ENCODE measurements around the gene LSM12. TPM values are rescaled to one million over a fixed set of nuclear protein-coding genes. Genes with fewer than 3 reads are reported as not detected.

LSM12 gene
- total RNA-seq, 1 experiment from 2014 or later = 85.5 TPM

- no peak for DNase-seq
- no peak overlapping the region for H3K27ac Mint-ChIP-seq (ENCODE audit: unreplicated experiment)
- Histone ChIP-seq H3K36me3 (ENCODE audit: control insufficient read depth, insufficient read depth, low read length) (no peaks in the 10 kb centered on the region), H3K27me3 (replicated peaks; ENCODE audit: control insufficient read depth, insufficient read depth, low read length) (no peaks in the 10 kb centered on the region), H3K4me3 (ENCODE audit: low read depth, low read length) (no peak overlapping the region), H3K4me1 (peaks cover 9% of the 10 kb centered on the region; the same call in 1 of the 2 replicates), H3K9me3 (no peaks in the 10 kb centered on the region)
- TF ChIP-seq, protein P1, sequence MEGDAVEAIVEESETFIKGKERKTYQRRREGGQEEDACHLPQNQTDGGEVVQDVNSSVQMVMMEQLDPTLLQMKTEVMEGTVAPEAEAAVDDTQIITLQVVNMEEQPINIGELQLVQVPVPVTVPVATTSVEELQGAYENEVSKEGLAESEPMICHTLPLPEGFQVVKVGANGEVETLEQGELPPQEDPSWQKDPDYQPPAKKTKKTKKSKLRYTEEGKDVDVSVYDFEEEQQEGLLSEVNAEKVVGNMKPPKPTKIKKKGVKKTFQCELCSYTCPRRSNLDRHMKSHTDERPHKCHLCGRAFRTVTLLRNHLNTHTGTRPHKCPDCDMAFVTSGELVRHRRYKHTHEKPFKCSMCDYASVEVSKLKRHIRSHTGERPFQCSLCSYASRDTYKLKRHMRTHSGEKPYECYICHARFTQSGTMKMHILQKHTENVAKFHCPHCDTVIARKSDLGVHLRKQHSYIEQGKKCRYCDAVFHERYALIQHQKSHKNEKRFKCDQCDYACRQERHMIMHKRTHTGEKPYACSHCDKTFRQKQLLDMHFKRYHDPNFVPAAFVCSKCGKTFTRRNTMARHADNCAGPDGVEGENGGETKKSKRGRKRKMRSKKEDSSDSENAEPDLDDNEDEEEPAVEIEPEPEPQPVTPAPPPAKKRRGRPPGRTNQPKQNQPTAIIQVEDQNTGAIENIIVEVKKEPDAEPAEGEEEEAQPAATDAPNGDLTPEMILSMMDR (IDR thresholded peaks at IDR 0.05; ENCODE audit: insufficient read depth in 1 of 2, low read depth in 1 of 2, low read length in 1 of 2, severe bottlenecking in 1 of 2, unreplicated experiment in 1 of 2) = no peak
- no peaks in the 10 kb centered on the region for H3K27me3 Mint-ChIP-seq (ENCODE audit: insufficient read depth, unreplicated experiment)
- no peaks in the 10 kb centered on the region for H3K36me3 Mint-ChIP-seq (ENCODE audit: insufficient read depth, unreplicated experiment)
- POLR2A ChIA-PET = no interaction called here
- no TSS peak for BruUV-seq (replicated peaks)
- H3K9me3 Mint-ChIP-seq (ENCODE audit: unreplicated experiment) = no peaks in the 10 kb centered on the region
- CTCF ChIA-PET = interaction anchor here (1.0 kb wide), 1 partner anchor 19 kb away, joined by 5 read pairs; no protein-coding TSS in a partner anchor
- intact Hi-C loops (cut with micrococcal nuclease; ENCODE audit: unreplicated experiment) = no loop called here
- peaks cover 8% of the 10 kb centered on the region for H3K4me1 Mint-ChIP-seq (ENCODE audit: low read depth, unreplicated experiment)
- H3K4me3 Mint-ChIP-seq (ENCODE audit: unreplicated experiment) = no peak overlapping the region
Observed at GRCh38 chr17:44097110-44097958, 30.9 kb upstream of the LSM12 start.

- TF ChIP-seq, protein P1 (IDR thresholded peaks at IDR 0.05; ENCODE audit: insufficient read depth in 1 of 2, low read depth in 1 of 2, low read length in 1 of 2, severe bottlenecking in 1 of 2, unreplicated experiment in 1 of 2) = peak in 1 of 2 experiments; percentile 14
- no peaks in the 10 kb centered on the region for H3K9me3 Mint-ChIP-seq (ENCODE audit: unreplicated experiment)
- CTCF ChIA-PET = interaction anchor here (0.9 to 1.0 kb wide), 4 partner anchors 13 to 73 kb away, joined by 3 to 5 read pairs (median 4); no protein-coding TSS in a partner anchor
- Histone ChIP-seq H3K4me1 (peaks cover 9% of the 10 kb centered on the region; the same call in 1 of the 2 replicates), H3K4me3 (ENCODE audit: low read depth, low read length) (no peak overlapping the region), H3K36me3 (ENCODE audit: control insufficient read depth, insufficient read depth, low read length) (peaks cover 2% of the 10 kb centered on the region), H3K9me3 (no peaks in the 10 kb centered on the region), H3K27me3 (replicated peaks; ENCODE audit: control insufficient read depth, insufficient read depth, low read length) (no peaks in the 10 kb centered on the region)
- peak overlapping the region; percentile 69 for H3K27ac Mint-ChIP-seq (ENCODE audit: unreplicated experiment)
- POLR2A ChIA-PET = interaction anchor here (0.6 kb wide), 2 partner anchors 28 to 45 kb away, joined by 3 to 16 read pairs; partner anchors contain the start of gene HDAC5
- peak overlapping the region; percentile 7 for H3K4me3 Mint-ChIP-seq (ENCODE audit: unreplicated experiment)
- no peaks in the 10 kb centered on the region for H3K27me3 Mint-ChIP-seq (ENCODE audit: insufficient read depth, unreplicated experiment)
- BruUV-seq (replicated peaks) = no TSS peak
- no peaks in the 10 kb centered on the region for H3K36me3 Mint-ChIP-seq (ENCODE audit: insufficient read depth, unreplicated experiment)
- intact Hi-C loops (cut with micrococcal nuclease; ENCODE audit: unreplicated experiment) = loop anchor here (1.0 kb wide), 1 partner anchor 72 kb away; no protein-coding TSS in a partner anchor
- peak; percentile 67 to 74 for DNase-seq
- H3K4me1 Mint-ChIP-seq (ENCODE audit: low read depth, unreplicated experiment) = peaks cover 8% of the 10 kb centered on the region
Observed at GRCh38 chr17:44095647-44096496, 29.4 kb upstream of the LSM12 start.

DNA sequence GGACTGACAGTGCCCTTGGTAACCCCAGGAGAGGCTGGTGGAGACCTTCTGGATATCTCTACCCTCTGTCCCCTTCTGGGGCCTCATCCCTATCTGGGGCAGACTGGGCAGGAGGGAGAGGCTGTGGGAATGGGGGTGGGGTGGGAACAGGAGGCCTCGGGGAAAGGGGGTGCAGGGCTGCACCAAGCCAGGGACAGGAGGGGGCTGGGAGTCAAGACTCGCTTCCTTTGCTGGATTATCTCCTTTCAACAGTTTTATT lies 28.8 kb upstream of the LSM12 start:
- Mint-ChIP-seq H3K36me3 (ENCODE audit: insufficient read depth, unreplicated experiment) (no peaks in the 10 kb centered on the region), H3K4me1 (ENCODE audit: low read depth, unreplicated experiment) (peaks cover 8% of the 10 kb centered on the region), H3K9me3 (ENCODE audit: unreplicated experiment) (no peaks in the 10 kb centered on the region), H3K4me3 (ENCODE audit: unreplicated experiment) (peak overlapping the region; percentile 7), H3K27me3 (ENCODE audit: insufficient read depth, unreplicated experiment) (no peaks in the 10 kb centered on the region), H3K27ac (ENCODE audit: unreplicated experiment) (peak overlapping the region; percentile 69)
- H3K9me3 ChIP-seq = no peaks in the 10 kb centered on the region
- H3K36me3 ChIP-seq (ENCODE audit: control insufficient read depth, insufficient read depth, low read length) = peaks cover 2% of the 10 kb centered on the region
- H3K4me1 ChIP-seq = peaks cover 9% of the 10 kb centered on the region; the same call in 1 of the 2 replicates
- no peaks in the 10 kb centered on the region for H3K27me3 ChIP-seq (replicated peaks; ENCODE audit: control insufficient read depth, insufficient read depth, low read length)
- H3K4me3 ChIP-seq (ENCODE audit: low read depth, low read length) = no peak overlapping the region
- no peak for DNase-seq
- TF ChIP-seq, protein P1 (IDR thresholded peaks at IDR 0.05; ENCODE audit: insufficient read depth in 1 of 2, low read depth in 1 of 2, low read length in 1 of 2, severe bottlenecking in 1 of 2, unreplicated experiment in 1 of 2) = no peak
- intact Hi-C loops (cut with micrococcal nuclease; ENCODE audit: unreplicated experiment) = loop anchor here (1.0 kb wide), 1 partner anchor 73 kb away; no protein-coding TSS in a partner anchor
- BruUV-seq (replicated peaks) = no TSS peak
- ChIA-PET CTCF (interaction anchor here (0.9 to 1.0 kb wide), 2 partner anchors 21 to 73 kb away, joined by 3 to 4 read pairs; no protein-coding TSS in a partner anchor), POLR2A (interaction anchor here (0.6 kb wide), 2 partner anchors 28 to 46 kb away, joined by 3 to 16 read pairs; partner anchors contain the start of gene HDAC5)
